B cell (primary cell): ENCODE results near the gene ARHGAP15.

ENCODE experiments used
- CTCF ChIP-seq: fragments of 200-600 bp; IDR thresholded peaks from one replicate; pipeline ENCODE4 v1.8.0; 2022; ENCODE audit warnings: antibody characterized with exemption, mild to moderate bottlenecking
- EZH2 ChIP-seq: IDR thresholded peaks from 2 replicates; pipeline ENCODE4 v1.6.1; 2012; ENCODE audit warnings: borderline replicate concordance, low read depth, mild to moderate bottlenecking, moderate library complexity, low read length; ENCODE audit not compliant: insufficient read depth, poor library complexity, severe bottlenecking

- no peak for TF ChIP-seq CTCF
- TF ChIP-seq EZH2, result no peak
These were observed 401.5 kb downstream of the ARHGAP15 start for GRCh38 chr2:143530758-143531157.
